IPS-18a (cell line): ENCODE data around the gene AVPR2.
A peak's percentile ranks its signal among the peaks of the same experiment; 100 is the strongest.

Experiments
- H3K27ac ChIP-seq: one replicate; pipeline ENCODE4 v1.5.1; 2013; ENCODE audit warnings: low read length
- H3K27me3 ChIP-seq: one replicate; pipeline ENCODE4 v1.6.1; 2013; ENCODE audit warnings: mild to moderate bottlenecking, low read length; ENCODE audit not compliant: control insufficient read depth, insufficient read depth
- H3K36me3 ChIP-seq: one replicate; pipeline ENCODE4 v1.6.1; 2013; ENCODE audit warnings: low read depth, low read length; ENCODE audit not compliant: control insufficient read depth
- H3K4me1 ChIP-seq: one replicate; pipeline ENCODE4 v1.6.1; 2013; ENCODE audit warnings: low read depth, low read length; ENCODE audit not compliant: control insufficient read depth
- H3K4me3 ChIP-seq: one replicate; pipeline ENCODE4 v1.5.1; 2013; ENCODE audit warnings: low read length
- H3K9ac ChIP-seq: one replicate; pipeline ENCODE4 v1.6.1; 2013; ENCODE audit warnings: mild to moderate bottlenecking, low read length, moderate library complexity
- H3K9me3 ChIP-seq: one replicate; pipeline ENCODE4 v1.6.1; 2013; ENCODE audit warnings: low read depth, low read length; ENCODE audit not compliant: control insufficient read depth

The AVPR2 gene

DNA sequence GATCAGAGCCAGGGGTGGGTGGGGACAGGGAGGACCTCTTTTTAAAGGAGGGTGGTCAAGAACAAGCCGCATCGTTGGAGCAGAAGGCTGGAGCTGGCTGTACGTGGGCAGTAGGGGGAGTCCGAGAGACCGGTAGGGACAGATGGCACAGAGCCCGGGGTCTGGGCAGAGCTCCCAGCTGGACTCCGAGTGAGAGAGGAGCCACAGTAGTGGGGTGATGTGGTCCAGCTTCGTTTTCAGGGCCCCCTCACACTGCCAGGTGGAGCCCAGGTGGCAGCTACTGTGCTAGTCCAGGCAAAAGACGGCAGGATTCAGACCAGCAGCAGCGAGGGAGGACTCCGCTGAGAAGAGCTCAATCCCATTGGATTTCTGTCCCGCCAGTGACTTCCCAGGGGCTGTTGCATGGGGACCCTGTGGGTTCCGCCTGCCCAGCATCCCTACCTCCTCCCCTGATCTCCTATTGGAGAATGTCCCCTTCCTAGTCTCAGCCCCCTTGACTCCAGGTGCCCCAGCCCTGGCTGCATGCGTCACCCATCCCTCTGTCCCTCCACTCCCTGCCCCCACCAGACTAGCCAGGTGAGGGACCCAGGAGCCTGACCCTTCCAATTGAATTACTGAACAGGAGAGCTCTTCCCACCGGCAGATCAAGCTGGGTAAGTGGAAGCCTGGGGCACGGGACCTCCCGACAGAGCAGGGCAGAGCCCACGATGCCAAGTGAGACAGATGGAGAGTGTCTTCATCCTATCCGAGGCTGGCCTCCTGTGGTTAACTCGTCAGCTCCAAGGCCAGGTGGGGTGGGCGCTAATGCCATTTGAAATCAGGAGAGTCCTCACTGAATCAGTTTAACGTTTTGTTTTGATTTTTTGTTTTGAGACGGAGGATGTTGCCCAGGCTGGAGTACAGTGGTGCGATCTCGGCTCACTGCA is 18.7 kb downstream of the AVPR2 start:
- H3K27ac ChIP-seq: no peak overlapping the region
- H3K4me3 ChIP-seq: no peak overlapping the region
- H3K36me3 ChIP-seq: no peaks in the 10 kb centered on the region
- H3K9ac ChIP-seq: no peak overlapping the region
- H3K4me1 ChIP-seq: peaks cover 8% of the 10 kb centered on the region
- no peaks in the 10 kb centered on the region for H3K27me3 ChIP-seq
- peaks cover 2% of the 10 kb centered on the region for H3K9me3 ChIP-seq

DNA sequence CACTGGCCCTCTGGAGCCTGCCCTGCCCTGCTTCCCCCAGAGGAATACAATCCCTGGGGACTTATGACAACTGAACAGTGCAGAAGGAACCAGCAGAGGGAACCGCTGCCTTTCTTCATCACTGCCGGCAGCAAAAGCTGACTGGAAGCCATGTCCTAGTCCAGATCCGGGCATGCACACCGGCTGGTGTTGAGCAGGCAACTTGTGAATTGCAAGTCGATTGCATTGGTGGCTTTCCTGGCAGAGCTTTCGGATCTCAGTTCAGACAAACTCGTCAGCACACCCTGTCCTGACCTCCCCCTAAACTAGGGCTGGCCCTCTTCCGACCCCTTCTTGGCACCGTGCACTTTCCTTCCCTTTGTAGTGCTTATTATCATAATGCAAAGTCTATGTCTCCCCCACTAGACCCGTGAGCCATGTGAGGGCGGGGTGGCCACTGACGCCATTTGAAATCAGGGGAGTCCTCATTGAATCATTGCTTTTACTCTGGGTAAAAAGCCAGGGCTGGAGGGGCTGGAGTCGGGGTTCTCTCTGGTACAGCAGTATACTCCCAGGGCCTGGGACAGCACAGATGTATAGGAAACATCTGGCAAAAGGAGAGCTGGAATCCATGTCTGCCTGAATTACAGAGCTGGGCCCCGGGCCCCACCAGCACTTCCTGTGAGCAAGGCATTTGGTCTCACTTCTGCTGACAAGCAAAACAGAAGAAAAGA is 19.8 kb downstream of the AVPR2 start:
- H3K9me3 ChIP-seq: peaks cover 2% of the 10 kb centered on the region
- peaks cover 8% of the 10 kb centered on the region for H3K4me1 ChIP-seq
- no peaks in the 10 kb centered on the region for H3K27me3 ChIP-seq
- H3K36me3 ChIP-seq: no peaks in the 10 kb centered on the region
- H3K27ac ChIP-seq: no peak overlapping the region
- H3K9ac ChIP-seq: no peak overlapping the region
- no peak overlapping the region for H3K4me3 ChIP-seq

DNA sequence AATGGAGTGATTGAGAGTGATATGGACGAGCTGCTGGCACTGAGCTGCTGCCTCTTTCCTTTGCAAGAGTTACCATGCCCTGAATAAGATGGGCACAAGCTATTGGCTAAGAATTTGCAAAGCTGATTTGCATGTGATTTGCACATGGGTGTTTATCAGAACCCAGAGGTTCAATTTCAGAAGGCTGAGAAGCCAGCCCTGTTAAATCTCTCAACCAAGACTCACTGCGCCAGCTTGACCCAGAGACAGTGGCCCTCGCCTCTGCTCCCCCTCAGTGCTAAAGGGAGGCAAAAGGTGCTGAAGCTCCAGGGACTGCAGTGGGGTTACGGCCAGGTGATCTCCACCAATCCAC is 20.9 kb downstream of the AVPR2 start:
- peaks cover 8% of the 10 kb centered on the region for H3K4me1 ChIP-seq
- H3K9ac ChIP-seq: peak overlapping the region; percentile 39
- peak overlapping the region; percentile 56 for H3K4me3 ChIP-seq
- peaks cover 2% of the 10 kb centered on the region for H3K9me3 ChIP-seq
- H3K27ac ChIP-seq: no peak overlapping the region
- no peaks in the 10 kb centered on the region for H3K36me3 ChIP-seq
- H3K27me3 ChIP-seq: no peaks in the 10 kb centered on the region

DNA sequence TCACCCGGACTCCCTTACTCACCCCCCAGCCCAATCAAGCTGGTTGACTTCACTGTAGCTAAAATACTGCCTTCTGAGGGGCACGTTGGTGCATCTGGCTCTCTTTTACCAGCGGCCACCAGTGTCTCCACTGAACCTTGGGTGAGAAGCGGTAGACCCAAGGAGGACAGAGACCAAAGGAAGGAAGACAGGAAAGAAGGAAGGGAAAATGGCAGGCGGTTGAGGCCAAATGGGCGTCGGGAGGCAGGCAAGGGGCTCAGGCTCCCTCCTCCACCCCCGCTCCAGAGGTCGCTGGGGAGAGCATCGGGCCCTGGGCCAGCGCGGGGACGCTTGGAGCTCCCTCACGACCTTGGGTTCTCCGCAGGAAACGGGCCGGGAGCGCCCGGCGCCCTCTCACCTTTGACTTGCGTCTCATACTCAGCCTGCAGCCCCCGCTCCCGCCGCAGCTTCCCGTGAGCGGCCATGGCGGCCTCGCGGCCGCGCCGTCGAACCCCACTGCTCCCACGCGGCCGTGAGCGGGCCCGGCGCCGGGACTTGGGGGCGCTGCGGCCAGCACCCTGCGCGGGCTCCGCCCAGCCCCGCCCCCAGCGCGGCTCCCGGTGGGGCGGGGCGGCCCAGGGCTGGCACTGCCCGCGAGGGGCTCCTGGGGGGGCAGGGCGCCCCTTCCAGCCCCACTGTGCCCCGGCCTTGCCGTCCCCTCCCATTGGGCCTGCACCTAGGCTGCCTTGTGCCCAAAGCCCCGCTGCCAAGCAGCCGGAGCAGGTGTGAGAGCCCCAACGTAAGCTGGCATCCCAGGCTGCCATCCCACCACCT is 21.5 kb downstream of the AVPR2 start, which contains the start of gene ARHGAP4:
Gene ARHGAP4, minus strand, starts transcription at position 526 of the 813 bp plus-strand sequence. Its CDS starts 62 bp downstream, at position 464.
- peaks cover 8% of the 10 kb centered on the region for H3K4me1 ChIP-seq
- H3K4me3 ChIP-seq: peak within 1 kb of the TSS; percentile 68

DNA sequence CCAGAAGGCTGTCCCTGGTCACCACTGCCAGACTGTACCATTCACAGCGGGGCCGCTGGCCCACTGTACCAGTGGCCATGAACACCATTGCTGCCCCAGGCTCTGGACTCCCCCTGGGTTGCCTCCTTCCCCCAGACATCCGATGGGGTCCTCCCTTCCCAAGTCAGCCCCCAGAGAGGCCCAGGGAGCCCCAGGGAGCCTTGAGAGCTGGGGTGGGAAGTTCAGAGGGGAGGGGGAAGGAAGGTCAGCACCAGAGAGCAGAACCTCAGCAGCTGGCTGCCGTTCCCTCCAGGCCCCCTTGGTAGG is 22.0 kb downstream of the AVPR2 start:
- Histone ChIP-seq H3K27ac (no peak overlapping the region), H3K4me1 (peaks cover 8% of the 10 kb centered on the region), H3K36me3 (peaks cover 1% of the 10 kb centered on the region), H3K9ac (no peak overlapping the region), H3K4me3 (peak overlapping the region; percentile 68), H3K27me3 (no peaks in the 10 kb centered on the region), H3K9me3 (no peaks in the 10 kb centered on the region)

More for the DNA sequence above, 21.5 kb downstream of the AVPR2 start, which contains the start of gene ARHGAP4:
- Histone ChIP-seq H3K27ac (no peak within 1 kb of the TSS), H3K9ac (peak within 1 kb of the TSS; percentile 83), H3K9me3 (no peaks in the 10 kb centered on the region), H3K36me3 (no peaks in the 10 kb centered on the region), H3K27me3 (no peaks in the 10 kb centered on the region)

DNA sequence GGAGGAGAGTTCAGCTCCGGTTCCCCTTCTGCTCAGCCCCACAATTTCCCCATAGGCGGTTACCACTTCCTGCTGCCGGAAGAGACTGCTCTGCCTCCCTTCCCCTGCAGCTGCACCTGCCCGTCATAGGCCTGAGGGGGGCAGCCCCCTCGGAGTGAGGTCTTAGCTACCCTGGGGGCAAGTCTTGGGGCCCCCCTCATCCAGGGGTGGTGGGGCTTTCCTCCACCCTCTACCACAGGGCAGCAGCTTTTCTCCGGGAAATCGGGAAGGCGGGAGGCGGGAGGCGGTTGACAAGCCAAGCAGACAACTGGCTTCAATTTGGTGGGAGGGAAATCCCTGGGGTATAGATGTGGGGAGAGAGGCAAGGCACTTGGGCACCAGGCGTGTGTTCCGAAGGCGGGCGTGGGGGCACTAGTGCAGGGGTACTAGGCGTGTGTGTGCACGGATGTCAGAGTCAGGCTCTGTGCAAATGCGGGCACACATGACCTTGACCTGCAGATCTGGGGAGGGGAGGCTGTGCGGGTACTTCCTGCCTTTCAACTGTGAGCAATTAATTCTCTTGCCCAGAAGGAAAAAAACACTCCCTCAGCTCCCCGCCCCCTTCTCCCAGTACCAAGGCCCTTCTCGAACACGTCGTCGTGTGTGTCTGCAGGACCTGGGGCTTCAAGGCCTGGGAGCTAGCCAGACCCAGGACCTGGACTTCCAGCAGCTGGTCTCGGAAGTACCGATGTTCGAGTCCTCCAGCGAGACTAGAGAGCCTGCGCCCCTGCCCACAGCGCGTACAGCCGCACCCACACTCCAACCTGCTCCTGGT is 22.6 kb downstream of the AVPR2 start:
- Histone ChIP-seq H3K27ac (peak overlapping the region; percentile 33), H3K27me3 (no peaks in the 10 kb centered on the region), H3K4me1 (peaks cover 8% of the 10 kb centered on the region), H3K36me3 (peaks cover 7% of the 10 kb centered on the region), H3K9me3 (no peaks in the 10 kb centered on the region), H3K4me3 (peak overlapping the region; percentile 68), H3K9ac (peak overlapping the region; percentile 83)

DNA sequence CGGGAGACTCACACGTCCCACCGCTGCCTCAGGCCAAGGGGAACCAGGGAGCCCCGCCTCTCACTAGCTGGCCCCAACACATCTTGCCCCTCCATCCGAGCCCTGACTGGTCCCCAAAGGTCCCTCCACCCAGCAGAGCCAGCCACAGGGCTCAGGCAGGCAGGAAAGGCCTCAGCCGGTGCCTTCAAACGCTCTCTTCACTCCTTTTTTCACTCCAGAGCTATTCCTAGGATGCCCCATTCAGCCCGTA is 23.1 kb downstream of the AVPR2 start:
- H3K27ac ChIP-seq: peak overlapping the region; percentile 33
- H3K9me3 ChIP-seq: no peaks in the 10 kb centered on the region
- peaks cover 8% of the 10 kb centered on the region for H3K4me1 ChIP-seq
- no peaks in the 10 kb centered on the region for H3K27me3 ChIP-seq
- peak overlapping the region; percentile 68 for H3K4me3 ChIP-seq
- H3K9ac ChIP-seq: peak overlapping the region; percentile 83
- peaks cover 8% of the 10 kb centered on the region for H3K36me3 ChIP-seq

DNA sequence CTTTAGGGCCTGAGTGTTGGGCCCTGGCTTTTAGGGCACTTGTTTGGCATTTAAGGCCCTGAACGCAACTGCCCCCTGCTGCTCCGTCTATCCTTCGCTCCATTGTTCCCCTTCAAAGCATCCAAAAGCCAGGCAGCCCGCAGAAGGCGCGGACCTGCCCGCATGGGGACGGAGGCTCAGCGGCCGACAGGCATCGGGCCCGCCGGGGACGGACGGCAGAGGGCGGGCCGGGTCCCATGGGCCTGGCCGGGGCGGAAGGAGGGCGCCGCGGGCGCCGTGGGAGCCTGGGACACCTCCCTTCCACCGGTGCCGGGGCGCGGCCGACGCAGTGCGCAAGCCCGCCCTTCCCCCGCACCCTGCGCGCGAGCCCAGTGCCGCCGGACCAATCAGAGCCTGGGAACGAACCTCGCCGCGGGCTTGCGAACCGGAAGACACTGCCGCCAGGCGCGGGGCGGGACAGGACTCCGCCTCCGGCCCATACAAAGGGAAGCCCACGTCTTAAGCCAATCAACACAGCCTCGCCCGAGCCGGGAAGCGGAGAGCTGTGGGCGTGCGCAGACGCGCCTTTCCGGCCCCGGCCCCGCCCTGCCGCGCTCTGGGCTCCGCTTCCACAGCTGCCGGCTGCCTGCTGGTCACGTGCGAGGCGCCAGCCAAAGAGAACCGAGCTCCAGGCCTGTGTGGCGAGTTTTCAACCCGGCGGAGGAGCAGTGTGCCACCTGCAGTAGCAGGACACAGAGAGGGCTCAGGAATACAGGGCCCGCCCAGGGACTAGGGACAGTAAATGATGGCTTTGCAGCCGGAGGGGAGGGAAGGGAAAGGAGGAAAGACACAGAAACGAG is 23.7 kb downstream of the AVPR2 start:
- no peaks in the 10 kb centered on the region for H3K27me3 ChIP-seq
- H3K9ac ChIP-seq: peak overlapping the region; percentile 83
- peaks cover 8% of the 10 kb centered on the region for H3K4me1 ChIP-seq
- no peaks in the 10 kb centered on the region for H3K9me3 ChIP-seq
- peak overlapping the region; percentile 33 for H3K27ac ChIP-seq
- peaks cover 11% of the 10 kb centered on the region for H3K36me3 ChIP-seq
- peak overlapping the region; percentile 68 for H3K4me3 ChIP-seq

DNA sequence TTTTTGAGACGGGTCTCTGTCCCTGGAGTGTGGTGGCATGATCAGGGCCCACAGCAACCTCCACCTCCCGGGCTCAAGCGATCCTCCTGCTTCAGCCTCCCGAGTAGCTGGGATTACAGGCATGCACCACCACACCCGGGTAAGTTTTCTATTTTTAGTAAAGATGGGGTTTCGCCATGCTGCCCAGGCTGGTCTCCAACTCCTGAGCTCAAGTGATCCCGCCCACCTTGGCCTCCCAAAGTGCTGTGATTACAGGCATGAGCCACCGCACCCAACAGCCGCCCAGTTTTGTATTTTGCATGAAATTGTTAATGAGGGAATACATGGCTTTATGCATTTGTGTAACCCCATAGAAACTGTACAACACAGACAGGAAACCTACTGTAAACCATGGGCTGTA is 24.4 kb downstream of the AVPR2 start:
- peaks cover 12% of the 10 kb centered on the region for H3K36me3 ChIP-seq
- no peaks in the 10 kb centered on the region for H3K9me3 ChIP-seq
- no peaks in the 10 kb centered on the region for H3K27me3 ChIP-seq
- H3K9ac ChIP-seq: no peak overlapping the region
- no peak overlapping the region for H3K4me3 ChIP-seq
- H3K27ac ChIP-seq: no peak overlapping the region
- peaks cover 8% of the 10 kb centered on the region for H3K4me1 ChIP-seq

DNA sequence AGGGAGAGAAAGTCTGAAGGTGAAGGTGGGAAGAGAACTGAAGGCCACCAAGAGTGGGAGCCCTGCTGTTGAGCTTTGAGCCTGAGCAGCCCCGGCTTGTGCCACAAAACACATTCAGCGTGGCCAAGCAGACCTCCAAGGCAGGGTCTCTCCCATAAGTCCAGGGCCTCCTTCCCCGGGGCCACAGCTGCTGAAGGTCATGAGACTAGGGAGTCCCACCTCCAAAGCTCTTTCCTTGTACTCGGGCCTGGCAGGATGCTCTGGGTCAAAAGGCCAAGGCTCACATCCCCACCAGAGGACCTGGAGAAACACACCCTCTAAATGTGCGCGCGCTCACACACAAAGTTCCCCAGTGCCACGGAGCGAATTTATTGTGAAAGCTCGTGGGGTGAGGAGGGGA is 25.1 kb downstream of the AVPR2 start:
- peaks cover 2% of the 10 kb centered on the region for H3K9me3 ChIP-seq
- no peaks in the 10 kb centered on the region for H3K27me3 ChIP-seq
- H3K4me1 ChIP-seq: peaks cover 8% of the 10 kb centered on the region
- no peak overlapping the region for H3K9ac ChIP-seq
- peaks cover 12% of the 10 kb centered on the region for H3K36me3 ChIP-seq
- H3K4me3 ChIP-seq: no peak overlapping the region
- no peak overlapping the region for H3K27ac ChIP-seq
